Fibroblast of skin of left quadriceps (primary cell): Measurements from ENCODE around the gene COBL.

Experiments used
- DNase-seq, 2 experiments: peaks; one replicate each; pipeline ENCODE4 v3.0.0-alpha.2; 2013; ENCODE audit warnings: low read depth in 2 of 2

The COBL gene

DNA sequence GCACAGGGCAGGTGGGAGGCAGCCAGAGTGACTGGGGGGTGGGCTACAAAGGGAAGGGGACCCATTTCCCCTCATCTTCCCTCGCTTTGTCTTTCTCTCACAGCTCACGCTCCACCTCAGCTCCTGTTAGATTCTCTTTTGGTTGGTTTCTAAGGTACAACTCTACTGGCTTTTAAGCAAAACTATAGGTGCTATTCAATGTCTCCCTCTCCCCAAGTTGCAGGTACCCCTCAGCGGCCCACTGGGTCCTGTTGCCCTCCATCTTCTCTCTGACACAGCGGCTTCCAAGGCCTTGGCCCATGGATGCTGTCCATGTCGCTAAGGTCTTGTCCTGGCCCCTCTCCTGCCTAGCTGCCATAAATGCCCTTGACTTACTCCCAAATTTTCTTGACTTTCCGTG lies 168.4 kb downstream of the COBL start:
- DNase-seq, result no peak

DNA sequence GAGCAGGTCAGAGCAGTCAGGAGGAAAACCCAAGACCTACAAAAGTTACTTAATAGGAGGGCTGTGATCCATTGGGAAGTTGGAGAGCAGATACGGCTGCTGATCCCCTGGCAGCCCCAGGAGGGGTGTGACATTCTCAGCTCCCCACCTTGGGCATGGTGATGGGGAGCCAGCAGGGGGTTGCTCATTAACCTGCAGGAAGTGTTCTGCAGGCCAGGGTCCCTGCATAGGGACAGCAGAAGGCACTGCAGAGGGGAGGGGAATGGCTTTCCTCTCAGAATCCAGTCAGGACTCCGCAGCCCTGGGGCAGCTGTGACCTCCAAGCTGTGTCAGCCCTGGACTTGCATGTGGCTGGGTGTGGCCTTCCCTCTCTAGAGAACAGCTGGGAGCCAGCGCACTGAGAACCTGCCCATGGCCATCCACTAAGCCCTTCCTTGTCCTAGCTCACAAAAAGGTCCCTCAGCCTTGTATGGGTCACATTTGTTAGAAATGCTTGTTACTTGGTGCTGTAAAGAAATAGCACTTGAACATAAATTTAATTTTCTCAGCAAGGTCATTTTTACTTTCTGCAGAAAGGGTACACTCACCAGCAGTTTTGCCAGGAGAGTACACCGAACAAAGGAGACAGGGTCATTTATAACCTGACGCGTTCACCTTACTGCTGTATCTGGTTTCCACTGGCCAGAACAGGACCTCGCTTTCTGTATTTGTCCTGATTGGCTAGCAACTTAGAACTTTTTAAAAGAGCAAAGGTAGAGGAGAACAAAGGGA lies 169.6 kb downstream of the COBL start:
- no peak for DNase-seq

DNA sequence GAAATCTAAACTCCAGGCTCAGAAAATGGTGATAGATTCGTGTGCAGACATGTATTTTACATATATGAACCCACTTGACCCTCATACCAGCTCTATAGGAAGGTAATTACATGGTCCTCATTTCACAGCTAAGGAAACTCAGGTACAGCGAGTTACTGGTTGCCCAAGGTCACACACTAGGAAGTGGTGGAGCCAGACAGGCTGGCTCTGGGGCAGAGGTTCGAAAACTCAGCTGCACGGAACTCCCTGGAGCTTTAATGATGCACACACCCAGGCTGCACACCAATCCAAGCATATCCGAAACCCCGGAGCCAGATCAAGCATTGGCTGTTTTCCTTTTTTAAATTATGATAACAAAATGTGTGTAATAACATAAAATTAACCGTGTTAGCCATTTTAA lies 172.4 kb downstream of the COBL start:
- no peak for DNase-seq

DNA sequence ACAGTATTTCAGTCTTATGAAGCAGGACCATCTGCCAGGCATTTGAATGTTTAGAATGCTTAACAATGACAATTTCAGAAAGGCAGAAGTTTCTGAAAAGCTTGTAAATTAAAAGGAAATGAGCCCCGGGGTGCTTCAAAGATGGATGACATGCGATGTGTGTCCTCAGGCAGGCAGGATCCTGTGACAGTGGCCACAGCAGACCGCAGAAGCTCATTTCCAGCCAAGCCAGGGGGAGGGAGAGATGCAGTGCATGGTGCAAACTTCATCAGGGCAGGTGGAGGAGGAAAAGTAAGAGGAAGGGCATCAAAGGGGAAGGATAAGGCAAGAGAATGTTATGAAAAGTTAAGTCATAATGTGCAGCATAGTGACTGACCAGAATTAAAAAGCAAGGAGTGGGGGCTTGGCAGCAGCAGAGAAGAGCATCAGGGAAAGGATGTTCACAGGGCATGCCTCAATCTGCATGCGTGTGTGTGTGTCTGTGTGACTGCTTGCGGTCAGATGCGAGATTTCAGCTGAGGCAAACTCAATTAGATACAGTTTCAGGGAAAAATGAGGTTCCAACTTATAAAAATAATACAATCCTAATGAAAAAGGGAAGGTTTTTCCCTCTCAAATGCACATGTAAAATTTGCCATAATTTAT lies 173.7 kb downstream of the COBL start:
- no peak for DNase-seq

DNA sequence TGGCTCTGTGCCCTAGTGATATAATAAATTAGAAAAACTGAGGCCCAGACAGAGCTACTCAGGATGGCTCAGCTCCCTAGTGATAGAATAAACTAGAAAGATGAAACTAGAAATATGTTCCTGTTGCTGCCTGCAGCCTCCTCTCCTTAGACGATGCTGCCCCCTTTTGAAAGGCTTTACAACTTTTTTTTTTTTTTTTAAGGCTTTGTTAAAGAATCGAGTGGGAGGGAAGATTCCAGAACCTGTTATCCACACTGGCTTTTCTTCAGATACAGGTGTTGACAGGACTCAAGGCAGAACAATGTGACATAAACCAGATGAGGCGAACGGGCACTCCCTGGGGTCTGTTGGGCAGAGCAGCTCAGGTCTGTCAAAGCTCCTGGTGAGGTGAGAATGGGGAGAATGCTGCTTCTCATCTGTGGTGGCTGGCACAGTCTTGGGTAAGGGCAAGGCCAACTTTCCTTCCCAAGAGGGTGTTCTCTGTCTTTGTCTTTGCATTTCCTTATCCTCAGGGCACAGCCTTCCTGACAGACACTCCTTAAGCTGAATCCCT lies 175.1 kb downstream of the COBL start:
- peak in 1 of 2 experiments; percentile 20 for DNase-seq

DNA sequence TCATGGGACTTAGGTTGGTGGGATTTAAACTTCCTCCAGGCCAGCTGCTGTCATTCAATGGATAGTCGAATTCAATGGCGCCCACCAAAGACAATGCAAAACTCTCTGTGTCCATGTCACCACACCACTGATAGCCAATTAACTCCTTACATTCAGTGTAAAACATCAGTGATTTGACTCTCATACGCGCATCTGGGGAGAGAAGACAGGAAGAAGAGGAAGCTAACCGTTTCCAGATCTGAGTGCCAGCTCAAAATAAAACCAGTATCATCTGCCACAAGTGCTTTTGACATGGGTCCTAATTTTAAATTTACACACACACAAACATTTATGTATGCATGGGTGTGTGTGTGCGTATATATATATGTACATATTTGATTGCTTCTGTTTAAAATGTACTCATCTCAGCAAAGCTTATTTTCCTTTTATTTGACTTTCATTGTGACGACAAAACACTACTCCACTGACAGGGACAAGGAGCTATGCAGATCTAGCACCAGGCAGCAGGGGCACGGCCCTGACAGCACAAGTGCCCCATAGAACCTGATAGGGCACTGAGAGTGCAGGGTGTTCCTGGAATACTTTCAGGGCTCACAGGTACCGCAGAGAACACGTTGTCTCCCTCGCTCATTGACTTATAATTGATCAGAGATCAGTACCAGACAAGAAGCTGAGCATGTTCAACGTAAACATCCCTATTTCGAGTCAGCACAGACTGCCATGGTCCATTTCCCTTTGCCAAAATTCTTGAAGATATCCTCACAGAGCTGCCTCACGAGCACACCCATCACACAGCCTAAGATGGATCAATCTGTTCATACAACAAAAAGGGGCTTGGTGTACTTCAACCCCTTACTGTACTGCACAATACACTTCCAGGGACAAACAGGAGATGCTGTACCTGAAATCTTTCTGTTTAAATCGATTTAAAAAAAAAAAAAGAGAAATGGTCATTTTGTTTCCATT lies 176.1 kb downstream of the COBL start:
- no peak for DNase-seq

DNA sequence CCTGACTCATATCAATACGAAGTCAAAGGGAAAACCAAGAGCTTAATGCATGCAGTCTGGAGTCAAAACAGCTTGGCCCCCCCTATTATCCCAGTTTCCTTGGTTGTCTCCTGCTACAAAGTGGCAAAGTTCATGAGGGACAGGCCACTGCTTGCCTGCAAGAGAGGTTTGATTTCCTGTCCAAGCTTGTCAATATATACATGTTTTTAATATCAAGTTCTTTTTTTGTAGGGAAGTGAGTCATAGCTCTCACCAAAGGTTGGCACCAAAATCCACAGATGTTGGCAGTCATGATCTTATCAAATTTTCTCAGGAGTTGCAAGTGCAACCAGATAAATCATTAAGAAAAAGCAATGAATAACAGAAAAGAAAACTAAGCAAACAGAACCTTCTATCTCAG lies 176.8 kb downstream of the COBL start:
- DNase-seq, result no peak

DNA sequence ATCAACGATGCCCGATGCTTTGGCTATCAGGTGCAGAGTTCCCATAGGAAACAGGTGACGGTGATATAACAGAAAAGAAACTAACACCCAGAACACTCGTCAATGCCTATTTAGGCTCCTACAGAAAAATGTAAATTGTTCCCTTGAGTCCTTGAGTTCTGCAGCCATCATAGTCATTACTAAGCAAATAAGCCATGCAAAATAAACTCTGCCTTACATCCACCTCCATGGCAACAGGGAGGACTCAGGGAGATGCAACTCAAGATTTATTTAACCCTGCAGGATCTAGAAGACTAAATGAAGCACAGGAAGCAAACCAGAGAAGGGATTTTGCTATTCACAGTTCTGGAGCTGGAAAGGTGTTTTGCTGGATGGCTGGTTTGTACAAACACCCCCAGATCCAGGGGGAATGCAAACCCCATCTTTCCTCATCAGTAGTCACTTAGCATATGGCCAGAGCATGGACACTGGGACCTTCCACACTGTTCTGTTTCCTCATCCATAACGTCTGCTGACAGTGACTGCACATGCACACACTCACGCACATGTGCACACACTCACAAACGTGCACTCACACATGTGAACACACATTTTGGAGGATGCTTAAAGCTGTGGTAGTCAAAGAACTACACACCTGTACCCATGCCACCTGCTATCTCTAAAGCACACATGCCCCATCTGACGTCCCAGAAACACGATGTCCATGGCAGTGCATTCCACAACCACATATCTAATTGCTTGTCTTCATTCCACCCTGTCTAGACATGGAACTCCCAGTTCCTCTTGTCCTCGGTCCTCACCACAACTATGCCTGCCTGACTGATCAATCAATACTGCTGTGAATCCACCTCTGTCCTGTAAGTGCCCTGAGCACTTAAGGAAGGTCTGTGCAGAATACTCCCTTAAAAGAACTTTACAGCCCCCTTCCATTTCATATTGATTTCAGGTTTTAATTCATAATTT lies 178.2 kb downstream of the COBL start:
- DNase-seq, result no peak

DNA sequence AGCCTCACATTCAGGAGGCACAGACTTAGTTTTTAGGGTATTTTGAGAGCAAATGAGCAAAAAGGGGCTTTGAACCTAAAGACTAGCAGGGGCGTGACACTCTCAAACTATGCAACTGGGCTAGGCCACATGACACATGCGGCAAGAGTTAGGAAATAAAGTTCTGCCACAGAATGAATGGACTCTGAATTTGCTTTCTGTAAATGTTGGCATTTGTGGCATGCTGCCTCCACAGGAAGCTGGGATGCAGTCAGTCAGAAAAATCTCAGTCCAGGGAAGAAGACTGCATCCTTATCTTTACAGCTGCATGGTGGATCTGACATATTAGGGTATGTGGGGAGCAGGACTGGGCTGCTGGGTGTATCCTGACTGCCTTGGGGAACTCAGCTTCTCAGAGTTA lies 181.0 kb downstream of the COBL start:
- DNase-seq, result no peak

DNA sequence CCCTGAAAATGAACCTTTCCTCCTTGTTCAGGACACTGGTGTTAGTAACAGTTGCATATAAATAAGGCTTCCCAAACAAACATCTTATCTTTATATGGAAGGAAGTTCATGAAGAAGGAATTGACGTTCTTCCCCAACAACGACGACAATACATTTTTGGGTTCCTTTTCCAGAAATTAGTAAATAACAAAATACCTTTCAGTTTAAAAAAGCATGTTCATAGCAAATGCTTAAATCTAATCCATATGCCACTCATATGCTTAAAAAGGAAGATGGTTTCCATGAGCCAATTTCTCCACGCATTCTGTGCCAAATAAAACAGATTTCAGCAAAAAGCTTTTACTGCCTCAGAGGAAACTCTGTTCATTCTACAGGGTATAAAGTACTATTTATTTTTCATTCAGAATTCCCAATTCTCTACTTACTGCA lies 182.6 kb downstream of the COBL start:
- DNase-seq, result no peak

DNA sequence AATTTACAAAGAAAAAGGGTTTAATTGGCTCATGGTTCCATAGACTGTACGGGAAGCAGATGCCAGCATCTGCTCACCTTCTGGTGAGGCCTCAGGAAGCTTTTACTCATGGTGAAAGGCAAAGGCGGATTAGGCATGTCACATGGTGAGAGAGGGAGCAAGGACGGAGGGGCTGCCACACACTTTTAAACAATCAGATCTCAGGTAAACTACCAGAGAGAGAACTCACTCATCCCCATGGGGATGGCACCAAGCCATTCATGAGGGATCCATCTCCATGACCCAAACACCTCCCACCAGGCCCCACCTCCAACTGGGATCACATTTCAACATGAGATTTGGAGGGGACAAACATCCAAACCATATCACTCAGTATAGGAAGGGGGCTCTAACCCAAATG lies 183.9 kb downstream of the COBL start:
- DNase-seq, result no peak

DNA sequence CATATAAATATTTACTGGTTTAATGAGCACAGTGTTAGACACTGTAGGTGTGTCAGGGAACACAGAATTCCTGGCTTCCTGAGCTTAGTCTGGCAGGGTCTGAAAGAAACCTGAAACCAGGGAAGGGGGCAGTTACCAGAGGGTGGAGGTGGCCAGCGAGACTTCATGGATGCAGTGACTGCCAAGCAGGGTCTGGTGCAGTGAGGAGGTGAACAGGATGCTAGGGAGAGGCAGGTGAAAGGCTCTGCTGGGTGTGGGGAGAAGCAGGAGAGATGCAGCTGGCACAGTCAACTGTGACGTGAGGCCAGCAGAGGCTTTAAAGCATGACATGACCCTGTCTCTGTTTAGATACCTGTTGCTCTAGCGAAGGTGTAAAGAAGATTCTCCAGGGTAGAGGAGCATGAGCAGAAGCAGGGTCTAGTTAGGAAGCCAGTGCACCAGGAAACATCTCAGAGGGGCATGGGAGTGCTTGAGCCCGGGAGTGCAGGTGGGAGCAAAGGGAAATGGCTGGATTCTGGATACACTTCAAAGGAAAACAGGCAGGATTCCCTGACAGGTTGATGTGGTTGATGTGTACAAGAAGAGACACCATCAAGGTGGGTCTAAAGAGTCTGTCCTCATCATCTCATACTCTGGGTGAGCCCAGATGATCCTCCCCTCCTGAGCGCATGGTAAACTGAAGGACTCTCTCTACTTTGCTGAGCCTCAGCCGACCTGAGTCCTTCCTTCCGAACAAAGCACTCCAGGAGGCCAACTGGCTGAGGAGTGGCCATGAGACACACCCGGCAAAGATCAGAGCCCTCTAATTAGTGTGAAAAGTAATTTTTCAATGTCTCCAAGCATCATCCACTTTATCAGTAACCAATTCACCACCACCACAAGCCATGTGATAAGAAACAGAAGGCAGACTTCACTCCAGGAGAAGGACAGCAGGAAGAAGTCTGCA lies 186.8 kb downstream of the COBL start:
- DNase-seq, result no peak

DNA sequence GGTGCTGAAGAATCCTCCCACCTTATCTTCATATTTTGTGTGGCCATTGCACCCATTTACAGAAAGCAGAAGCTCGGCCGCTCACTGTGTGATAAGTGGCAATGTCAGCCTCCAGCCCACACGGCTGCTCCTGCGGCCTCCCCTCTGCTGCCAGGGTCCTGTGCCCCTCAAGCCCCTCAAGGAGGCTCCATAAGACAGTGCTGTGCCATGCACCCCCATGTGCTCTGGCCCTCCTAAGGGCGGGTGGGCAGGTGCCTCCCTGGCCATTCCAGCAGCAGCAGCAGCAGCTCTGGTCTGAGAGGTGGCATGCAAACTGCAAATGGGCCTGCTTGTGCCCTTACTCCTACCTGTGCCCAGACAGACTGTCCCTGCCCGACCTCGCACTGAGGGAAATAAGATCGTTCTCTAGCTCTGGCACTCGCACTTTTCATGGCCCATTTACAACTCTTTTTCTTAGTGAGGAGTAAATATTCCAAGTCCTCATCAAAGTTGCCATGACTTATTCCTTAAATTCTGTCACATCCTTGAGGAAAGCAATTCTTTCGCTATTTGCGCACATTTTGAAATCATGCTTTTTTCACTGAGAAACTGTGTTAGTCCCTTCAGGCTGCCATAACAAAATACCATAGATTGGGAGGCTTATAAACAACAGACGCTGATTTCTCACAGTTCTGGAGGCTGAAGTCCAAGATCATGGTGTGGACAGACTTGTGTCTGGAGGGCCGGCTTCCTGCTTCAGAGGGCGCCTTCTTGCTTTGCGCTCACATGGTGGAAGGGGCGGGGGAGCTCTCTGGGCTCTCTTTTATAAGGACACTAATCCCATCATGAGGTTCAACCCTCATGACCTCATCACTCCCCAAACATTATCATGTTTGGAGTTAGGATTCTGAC lies 187.8 kb downstream of the COBL start:
- DNase-seq, result no peak

DNA sequence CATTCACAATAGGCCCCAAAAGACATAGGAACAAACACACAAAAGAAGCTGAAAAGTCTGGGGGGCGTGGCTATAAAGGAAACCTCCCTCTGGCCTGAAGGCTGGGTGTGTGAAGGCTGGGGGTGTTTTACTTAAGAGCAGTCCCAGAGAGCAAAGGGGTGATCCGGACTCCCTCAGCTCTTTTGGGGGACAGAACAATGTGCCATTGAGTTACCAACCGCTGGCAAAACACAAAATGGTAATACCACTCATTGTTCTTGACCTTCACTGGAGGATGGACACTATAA lies 189.0 kb downstream of the COBL start:
- DNase-seq, result no peak

DNA sequence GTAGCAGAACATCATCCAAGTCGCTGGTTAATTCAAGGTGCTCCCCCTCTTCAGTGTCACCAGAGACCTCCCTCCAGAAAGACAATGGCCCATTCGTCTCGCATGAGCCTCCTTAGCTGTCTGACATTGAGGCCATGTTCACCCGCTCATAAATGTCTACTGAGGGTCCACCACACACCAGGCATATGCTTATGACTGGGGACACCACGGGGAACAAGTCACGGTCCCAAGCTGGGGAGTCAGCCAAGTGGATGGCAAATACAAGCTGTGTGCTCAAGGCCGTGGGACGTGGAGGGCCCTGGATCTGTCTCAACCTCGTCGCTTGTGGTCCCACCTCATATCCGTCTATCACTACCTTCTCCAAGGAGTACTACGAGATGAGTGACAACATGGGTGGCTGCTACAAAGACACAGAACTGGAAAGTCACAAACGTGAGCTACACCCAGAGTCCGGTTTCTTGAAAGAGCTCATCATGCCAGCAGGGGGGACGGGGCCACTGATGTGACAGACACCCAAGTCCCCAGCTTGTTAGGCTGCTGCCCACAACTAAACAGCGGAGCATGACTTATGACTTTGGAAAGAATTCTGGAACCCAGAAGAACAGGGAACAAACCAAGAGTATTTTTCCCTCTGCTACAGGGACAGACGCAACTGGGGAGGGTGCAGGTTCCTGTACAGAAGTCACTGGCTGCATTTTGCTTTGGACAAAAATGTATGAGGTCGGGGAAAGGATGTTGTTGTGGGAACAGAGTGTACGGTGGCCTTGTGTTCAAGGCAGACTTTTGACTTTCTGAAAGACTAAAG lies 189.6 kb downstream of the COBL start:
- no peak for DNase-seq

DNA sequence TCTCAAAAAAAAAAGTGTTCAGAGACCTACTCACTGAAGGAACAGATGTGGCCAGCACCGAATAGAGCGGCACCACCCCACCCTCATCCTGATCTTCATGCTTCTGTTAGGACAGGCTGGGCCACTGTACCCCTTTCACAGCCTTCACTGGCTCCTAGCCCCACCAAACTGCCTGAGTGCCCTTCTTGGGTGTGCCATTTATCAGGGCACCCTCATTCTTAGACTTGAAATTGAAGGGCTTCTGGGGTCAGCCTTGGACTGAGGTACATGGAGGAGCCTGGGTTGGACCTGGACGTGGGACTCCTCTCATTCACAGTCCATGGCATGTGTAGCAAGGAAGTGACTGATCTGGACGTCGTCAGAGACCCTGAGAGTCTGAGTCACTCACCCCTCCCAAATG lies 190.3 kb downstream of the COBL start:
- DNase-seq, result no peak

DNA sequence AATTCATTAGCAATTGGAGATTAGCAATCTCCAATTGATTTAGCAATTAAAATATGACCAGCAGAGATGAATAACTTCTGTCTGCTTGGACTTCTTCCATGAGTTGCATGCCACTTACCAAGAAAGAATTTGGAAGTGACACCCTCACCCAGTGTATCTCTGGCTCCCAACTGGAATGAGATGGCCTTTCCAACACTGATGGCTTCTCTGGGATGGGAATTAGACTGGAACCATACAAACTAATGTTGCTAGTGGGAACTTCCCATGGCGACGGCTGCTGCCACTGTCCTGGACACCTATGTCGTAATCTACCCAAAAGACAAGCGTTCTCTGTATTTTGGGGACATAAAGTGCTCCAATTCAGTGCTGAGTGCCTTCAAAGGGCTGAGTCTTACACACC lies 192.3 kb downstream of the COBL start:
- no peak for DNase-seq
